Dedifferentiated amniotic fluid mesenchymal stem cell (primary cell): ENCODE results near the gene ARHGEF12.
A peak's percentile ranks its signal among the peaks of the same experiment; 100 is the strongest.

Source experiments
- DNase-seq: peaks from one replicate; pipeline ENCODE4 v3.0.0-alpha.2; 2016; ENCODE audit errors: extremely low spot score

Gene ARHGEF12

DNA sequence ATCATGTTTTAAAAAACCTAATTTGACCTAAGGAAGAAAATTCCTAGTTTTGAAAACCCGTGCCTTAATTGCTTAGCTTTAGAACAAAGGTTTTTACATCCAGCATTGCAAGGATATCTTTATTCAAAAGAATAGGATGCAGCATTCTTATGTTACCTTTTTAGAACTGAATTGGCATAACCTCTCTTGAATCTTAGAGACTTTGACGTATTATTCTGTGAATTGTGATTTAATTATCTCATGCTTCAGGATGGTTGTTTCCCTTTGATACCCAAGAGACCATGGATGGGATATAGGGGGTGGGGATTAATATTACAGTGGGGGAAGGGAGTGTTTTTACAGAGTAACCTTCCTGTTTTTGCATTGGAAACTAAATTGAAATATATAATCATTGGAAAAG lies 49.4 kb downstream of the ARHGEF12 start:
- no peak for DNase-seq

GRCh38 chr11:120386318-120386717 lies 50.1 kb downstream of the ARHGEF12 start:
- DNase-seq = no peak

- no peak for DNase-seq
These were observed 50.7 kb downstream of the ARHGEF12 start for GRCh38 chr11:120386774-120387371.

DNA sequence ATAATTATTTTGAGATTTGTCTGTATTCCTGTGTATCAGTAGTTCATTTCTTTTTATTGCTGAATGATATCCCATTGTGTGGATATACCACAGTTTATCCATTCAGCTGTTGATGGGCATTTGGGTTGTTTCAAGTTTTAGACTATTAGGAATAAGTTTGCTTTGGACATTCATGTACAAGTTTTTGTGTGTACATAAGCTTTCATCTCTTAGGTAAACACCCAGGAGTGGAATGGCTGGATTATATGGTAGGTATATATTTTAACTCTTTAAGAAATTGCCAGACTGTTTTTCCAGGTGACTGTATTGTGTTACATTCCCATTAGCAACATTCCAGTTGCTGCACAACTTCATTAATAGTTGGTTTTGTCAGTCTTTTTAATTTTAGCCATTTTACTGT lies 52.0 kb downstream of the ARHGEF12 start:
- no peak for DNase-seq

- DNase-seq = no peak
These were observed 53.7 kb downstream of the ARHGEF12 start for GRCh38 chr11:120389693-120390584.

GRCh38 chr11:120390585-120390922 lies 54.3 kb downstream of the ARHGEF12 start:
- no peak for DNase-seq

- no peak for DNase-seq
These were observed 55.1 kb downstream of the ARHGEF12 start for GRCh38 chr11:120391292-120391691.

DNA sequence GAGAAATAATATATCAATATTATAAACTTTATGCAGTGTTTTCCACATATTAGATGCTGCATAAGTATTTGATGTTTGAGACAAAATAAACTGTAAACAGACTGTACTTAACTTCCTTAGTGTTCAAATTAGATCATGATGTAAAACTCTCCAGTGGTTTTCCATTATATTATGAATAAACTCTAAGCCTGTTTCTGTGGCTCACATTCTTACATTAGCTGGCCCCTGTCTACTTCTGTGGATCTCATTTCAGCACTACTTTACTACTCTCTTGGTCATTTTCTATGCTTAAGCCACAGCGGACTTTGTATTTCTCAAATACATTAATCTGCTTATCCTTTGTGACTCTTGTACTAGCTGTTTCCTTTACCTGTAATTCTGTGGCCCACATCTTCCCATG lies 55.6 kb downstream of the ARHGEF12 start:
- peak; percentile 56 for DNase-seq

DNA sequence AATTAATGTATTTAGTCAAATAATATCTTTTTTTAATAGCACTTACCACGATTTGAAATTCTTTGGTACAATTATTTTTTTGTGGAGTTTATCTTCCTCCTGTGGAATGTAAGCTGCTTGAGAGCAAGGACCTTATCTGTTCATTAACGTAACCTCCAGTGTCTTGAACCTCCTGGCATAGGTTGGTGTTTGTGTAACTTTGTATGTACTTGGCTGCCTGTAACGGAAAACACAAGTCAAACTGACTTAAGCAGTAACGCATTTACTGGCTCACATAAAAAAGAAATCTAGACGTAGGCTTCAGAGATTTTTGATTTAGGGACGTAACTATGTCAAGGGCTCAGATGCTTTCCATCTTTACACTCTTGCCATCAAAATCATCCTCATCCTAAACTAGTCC lies 56.1 kb downstream of the ARHGEF12 start:
- DNase-seq = no peak

DNA sequence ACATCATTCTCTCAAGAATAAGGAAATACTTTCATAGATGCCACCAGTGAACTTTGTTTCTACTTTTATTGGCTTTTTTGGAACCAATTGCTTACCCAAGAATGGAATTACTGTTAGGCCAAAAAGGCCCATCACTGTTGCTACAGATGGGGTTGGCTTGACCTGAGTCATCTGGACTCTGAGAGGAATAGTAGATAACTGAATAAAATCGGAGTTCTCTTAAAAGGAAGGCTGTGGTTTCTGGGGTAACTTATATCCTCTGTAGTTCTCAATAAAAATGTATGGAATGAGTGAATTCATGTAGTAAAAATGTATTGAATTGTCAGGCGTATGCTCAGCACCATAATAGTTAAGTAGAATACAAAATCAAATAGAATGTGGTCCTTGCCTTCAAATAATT lies 56.6 kb downstream of the ARHGEF12 start:
- DNase-seq = no peak

GRCh38 chr11:120394119-120394518 lies 57.9 kb downstream of the ARHGEF12 start:
- no peak for DNase-seq

- DNase-seq = no peak
These were observed 59.6 kb downstream of the ARHGEF12 start for GRCh38 chr11:120395778-120396177.

DNA sequence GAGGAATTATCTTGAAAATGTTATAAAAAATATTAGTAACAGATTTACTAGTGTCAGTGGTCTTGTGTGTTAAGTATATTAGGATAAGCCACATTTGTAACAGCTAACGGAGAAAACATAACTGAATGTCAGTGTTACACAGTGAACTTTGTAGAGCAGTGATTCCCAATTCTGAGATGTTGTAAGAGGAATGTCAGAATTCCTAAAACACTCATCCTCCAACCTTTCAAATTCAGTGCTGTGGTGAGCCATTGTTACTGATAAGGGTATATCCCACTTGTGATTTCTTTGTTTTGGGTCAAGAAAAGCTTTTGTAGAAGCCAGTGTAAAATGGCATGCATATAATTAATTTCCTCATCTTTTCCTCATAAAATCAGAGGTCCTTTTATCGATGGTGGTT lies 61.9 kb downstream of the ARHGEF12 start:
- no peak for DNase-seq

GRCh38 chr11:120399307-120399706 lies 63.1 kb downstream of the ARHGEF12 start:
- DNase-seq = no peak

GRCh38 chr11:120400564-120401364 lies 64.6 kb downstream of the ARHGEF12 start:
- peak; percentile 97 for DNase-seq

DNA sequence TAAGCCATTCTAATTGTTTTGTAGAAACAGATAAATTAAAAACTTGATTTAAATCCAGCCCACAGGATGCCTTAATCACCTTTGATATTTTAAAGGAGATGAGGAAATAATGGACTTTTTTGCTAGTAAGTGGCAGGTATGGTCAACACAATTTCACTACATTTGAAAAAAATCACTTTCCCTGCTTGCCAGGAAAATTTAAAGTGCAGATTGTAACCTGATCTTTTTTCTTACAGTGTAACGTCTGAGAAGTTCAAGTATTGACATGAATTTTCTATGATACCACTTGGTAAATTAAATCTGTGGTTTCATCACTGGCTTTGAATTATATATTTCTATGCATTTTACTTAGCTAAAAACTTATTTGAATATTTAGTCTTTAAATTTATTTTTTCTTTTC lies 65.3 kb downstream of the ARHGEF12 start:
- DNase-seq = no peak

DNA sequence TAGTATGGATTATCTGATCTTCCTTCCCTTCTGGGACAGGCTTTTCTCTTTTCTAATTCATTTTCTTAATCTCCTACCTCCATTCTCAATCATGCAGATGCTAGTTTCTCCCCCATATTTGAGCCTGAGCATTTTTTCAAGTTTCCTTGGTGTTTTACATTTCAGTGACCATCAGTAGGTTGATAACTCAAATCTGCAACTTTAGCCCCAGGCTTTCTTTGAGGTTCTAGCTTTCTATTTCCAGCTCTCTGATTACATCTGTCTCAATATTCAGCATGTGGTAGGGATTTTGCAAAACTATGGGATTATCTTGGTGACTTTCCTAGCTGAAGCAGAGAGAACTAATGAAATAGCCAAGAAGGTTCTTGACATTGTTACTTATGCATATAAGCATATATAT lies 67.8 kb downstream of the ARHGEF12 start:
- DNase-seq = no peak

DNA sequence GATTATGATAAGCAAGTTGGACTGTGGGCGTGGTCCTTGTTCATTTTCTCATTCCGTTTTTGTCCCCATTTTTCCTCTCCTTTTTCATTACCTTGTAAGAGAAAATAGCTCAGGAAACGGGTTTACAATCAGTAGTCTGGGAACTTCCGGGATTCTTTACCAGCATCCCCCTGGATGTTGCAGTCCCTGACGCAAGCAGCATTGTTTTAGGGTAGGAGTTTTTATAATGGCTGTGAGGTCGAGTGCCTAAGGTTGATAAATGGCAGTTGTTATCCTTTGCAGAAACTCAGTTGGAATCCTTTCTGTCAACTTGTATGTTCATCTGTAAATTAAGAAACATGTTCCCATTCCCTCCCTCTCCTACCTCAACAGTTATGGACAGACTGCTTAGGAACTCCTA lies 68.3 kb downstream of the ARHGEF12 start:
- no peak for DNase-seq

GRCh38 chr11:120409655-120410054 lies 73.4 kb downstream of the ARHGEF12 start:
- DNase-seq = no peak

DNA sequence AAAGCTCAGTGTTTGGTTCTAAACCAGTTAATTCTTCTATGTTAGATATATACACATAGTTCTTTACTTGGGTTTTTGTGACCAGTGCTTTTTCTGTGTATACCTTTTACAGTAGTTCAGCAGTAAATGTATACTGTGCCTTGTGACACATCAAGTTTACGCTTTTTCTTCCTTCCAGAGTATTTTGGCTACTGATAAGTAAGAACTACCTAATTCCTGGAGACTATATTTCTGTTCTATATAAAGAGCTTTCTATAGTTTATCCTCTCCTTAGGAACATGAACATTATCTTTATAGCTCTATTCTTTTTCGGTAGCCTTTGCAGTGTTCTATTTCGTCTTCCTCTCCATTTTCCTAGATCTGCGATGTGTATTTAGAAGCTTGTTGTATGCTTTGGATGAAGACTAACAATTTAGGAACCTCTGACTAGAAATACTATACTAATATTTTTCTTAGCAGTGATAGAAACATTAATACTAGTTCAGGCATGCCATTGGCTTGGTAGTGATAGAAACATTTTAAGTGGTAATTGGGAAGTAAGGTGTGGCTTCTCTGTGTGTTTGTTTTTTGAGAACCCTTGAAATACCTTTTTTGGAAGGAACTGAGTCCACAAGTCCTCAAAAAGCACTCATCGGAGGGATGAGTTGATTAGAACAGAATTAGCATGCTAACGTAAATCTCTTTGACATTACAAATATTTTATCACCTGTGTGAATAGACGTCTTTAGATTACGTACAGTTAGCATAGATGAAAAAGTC lies 74.6 kb downstream of the ARHGEF12 start:
- DNase-seq = no peak

- peak; percentile 82 for DNase-seq
These were observed 77.3 kb downstream of the ARHGEF12 start for GRCh38 chr11:120413480-120413879.

GRCh38 chr11:120420572-120420971 lies 84.4 kb downstream of the ARHGEF12 start:
- DNase-seq = no peak
